NCI-H1105 (cell line): ENCODE results near the gene FAM168B.
"Not testable (repeated sequence)": the region's sequence is repeated elsewhere in the genome, so short reads cannot be mapped to it uniquely, and the experiment has no call there.

Experiments used
- DNase-seq: peaks from one replicate; lab custom pipeline; 2025; lab: John Stamatoyannopoulos, UW

The FAM168B gene, protein sequence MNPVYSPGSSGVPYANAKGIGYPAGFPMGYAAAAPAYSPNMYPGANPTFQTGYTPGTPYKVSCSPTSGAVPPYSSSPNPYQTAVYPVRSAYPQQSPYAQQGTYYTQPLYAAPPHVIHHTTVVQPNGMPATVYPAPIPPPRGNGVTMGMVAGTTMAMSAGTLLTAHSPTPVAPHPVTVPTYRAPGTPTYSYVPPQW

DNA sequence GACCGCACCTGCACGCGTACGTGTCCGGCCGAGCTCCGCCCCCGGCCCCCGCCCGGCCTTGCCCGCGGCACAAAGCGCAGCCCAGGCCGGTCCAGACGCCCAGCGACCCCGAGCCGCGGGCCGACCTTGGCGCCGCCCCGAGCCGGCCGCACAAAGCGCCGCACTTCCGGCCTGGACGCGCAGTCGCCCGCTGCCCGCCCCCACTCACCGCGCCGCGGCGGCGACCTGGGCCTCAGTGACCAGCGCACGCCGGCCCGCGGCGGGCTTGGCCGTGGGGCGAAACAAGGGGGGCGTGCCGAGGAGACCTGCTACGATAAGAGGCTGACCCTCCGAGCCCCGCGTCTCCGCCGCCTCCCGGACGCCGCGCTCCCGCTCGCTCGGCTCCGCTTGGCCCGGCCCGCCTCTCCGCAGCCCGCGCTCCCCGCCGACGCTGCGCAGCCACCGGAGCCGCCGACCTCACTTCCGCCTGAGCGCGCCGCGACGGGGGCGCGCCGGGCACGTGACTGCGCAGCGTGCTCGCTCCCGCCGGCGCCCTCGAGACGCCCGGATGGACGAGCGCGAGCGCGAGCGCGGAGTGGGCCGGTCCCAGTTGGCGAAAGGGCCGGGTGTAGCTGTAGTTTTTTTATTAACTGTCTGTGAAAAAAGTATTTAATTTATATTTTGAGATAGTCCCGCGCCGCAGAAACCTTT lies at the start of gene FAM168B:
FAM168B (minus strand) TSS at position 455 of the 690 bp plus-strand sequence. CDS start 10,814 bp downstream, outside the sequence.
- peak; percentile 69 for DNase-seq

DNA sequence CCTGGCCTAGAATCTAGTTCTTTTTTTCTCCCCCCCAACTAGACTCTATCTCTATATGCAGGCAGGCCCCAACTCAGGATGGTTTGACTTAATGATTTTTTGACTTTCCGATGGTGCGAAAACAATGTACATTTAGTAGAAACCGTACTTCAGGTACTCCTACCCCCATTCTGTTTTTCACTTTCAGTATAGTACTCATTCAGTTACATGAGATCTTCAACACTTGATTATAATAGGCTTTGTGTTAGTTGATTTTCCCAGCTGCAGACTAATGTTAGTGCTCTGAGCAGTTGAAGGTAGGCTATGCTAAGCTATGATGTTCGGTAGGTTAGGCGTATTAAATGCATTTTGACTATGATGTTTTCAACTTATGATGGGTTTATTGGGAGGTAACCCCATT lies 49.6 kb upstream of the FAM168B start:
- DNase-seq: no peak

DNA sequence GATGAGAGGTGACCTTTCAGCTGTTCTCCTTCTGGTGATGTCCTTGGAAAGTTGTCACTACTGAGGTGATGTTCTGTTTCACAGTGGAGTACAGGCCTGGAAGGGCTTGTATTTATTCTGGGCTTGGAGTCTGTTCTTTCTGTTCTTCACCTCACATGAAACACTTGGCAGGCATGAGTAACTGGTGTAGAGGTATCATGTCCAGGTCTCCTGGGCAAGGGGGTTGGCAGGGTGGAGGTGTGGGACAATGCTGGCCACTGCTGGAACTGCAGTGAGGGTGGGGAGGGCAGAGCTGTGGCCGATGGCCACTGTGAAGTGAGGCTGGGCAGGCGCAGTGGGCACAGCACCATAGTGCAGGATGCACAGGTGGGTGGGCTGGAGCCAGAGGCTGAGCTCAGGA lies 47.3 kb upstream of the FAM168B start:
- DNase-seq: no peak

DNA sequence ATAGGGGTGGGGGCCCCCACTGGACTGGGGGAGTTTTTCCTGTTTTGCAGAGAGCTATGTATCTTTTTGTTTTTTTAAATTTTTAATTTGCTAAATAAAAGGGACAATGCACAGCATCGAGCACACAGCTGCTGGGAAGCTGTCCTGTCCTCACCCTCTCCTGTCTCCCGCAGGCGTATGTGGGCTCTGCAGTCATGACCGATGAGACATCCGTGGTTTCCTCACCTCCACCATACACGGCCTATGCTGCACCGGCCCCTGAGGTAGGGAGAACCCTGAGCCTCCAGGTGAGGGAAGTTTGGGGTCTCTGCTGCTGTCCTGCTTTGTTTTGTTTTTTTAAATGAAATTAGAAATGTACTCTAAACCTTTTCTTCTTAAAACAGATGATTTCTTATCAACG lies 39.5 kb upstream of the FAM168B start:
- DNase-seq: no peak

DNA sequence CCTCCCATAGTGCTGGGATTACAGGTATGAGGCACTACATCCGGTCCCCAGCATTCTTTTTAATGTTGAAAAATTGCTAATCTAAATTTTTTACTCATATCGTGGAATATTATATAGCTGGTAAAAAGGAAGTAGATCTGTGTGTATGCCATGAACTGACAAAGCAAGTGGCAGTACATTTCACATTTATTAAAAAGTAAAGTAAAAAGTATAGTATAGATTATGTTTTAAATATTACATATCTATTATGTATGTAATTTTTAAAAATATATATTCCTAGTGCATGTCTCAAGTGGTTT lies 37.0 kb upstream of the FAM168B start:
- DNase-seq: no peak

DNA sequence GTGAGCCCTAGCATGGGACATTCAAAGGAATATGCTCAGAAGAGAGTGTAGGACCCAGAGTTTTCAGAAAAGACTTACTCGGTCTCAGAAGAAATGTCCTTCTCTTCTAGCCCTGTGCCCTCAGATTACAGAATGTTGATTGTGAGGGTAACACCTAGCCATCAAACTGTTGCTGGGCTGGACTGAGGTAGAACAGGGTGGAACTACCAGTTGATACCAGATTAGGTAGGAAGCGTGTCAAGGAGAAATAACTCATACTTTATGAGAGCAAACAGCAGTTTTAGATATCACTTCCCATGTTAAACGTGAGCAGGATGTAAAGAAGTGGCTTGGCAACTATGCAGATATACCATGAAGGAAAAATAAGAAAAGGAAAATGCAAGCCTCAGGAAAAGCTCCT lies 34.7 kb upstream of the FAM168B start:
- DNase-seq: no peak

DNA sequence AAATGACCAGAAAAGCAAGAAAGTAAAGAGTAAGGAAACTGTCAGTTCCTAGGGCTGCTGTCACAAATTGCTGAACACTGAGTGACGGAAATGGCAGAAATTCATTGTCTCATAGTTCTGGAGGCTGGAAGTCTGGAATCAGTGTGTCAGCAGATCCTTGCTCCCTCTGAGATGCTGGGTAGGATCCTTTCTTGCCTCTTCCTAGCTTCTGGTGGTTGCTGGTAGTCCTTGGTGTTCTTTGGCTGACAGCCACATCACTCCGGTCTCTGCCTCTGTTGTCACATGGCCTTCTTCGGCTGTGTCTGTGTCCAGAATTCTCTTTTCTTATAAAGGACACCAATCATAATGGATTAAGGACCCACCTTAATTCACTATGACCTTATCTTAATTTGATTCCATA lies 33.8 kb upstream of the FAM168B start:
- DNase-seq: no peak

DNA sequence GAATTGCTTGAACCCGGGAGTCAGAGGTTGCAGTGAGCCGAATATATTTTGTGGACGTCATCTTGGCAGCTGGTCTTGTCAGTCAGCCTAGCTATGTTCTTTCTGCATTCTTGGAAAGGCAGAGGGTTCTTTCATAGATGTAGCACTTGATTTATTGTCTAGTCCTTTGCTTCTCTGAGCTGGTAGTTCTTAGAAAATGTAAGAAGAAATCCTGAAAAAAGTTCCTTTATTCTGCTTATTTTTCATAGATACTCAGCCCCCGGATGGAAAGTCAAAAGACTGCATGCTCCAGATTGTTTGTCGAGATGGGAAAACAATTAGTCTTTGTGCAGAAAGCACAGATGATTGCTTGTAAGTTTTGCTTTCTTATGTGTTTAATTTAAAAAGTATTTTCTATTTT lies 33.2 kb upstream of the FAM168B start:
- no peak for DNase-seq

DNA sequence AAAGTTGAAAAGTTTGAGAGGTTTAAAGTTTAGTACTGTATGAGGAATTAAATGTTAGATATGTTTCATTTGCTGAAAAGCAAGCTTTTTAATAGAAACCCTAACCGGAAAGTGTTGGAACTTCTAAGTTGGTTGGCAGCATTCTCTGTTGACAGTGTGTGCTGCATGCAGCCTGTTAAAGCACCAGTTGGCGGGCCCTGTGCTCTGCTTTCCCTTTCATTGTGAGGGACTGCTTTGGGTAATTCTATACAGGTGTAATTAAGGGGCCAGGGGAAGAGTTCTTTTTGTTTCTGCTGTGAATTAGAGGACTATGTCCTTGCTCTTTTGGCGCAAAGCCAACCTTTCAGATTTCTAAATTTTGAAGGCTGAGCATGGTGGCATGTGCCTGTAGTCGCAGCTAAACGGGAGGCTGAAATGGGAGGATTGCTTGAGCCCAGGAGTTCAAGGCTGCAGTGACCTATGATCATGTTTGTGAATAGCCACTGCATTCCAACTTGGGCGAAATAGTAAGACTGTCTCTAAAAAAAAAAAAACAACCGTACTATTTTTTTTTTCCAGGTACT lies 32.0 kb upstream of the FAM168B start:
- DNase-seq: peak; percentile 44

DNA sequence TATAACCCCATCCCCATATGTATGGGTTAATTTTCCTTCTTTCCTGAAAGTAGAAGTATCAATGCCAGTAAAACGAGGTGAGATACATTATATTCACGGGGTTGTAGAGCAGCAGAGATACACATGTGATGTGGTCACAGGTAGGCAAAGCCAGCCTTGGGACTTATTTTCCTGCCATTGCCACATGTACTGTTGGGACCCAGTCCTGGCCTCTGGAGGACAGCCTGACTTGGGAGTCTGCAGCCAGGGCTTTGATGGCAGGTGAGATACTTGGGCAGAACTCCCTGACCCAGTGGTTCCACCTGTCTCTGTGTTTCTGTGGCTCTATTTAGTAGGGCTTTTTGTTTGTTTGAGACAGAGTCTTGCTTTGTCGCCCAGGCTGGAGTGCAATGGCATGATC lies 29.9 kb upstream of the FAM168B start:
- no peak for DNase-seq

DNA sequence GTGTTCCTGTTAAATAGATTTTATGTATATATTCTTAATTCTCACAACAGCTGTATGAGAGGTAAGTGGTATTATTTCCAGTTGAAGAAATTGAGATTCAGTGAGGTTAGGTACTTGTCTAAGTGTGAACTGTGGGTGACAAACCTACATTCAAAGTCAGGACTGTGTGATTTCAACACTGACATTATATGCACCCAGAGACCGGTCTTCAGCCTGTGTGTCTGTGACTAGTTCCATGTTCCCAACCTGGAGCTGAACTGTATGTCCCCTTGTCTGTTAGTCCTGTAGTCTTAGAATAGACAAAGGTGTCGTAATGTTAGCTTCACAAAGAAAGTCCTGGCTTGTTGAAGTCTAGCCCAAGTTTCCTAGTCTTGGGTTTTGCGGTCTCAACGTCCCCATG lies 29.2 kb upstream of the FAM168B start:
- no peak for DNase-seq

DNA sequence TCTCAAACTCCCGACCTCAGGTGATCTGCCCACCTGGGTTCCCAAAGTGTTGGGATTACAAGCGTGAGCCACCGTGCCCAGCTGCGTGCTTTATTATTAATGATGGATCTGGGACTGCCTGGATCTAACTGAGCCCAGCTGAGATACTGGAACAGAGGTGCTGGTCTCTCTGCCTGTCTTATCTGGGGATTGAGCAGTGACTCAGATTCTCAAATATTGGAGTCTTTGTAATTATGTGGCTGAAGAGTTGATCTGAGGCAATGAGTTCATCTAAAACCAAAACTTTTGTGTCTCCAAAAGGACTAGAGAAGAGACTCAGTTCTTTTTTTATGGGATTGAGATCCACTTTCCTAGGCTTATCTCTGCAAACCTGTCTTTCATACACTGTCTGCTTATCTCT lies 28.2 kb upstream of the FAM168B start:
- no peak for DNase-seq

DNA sequence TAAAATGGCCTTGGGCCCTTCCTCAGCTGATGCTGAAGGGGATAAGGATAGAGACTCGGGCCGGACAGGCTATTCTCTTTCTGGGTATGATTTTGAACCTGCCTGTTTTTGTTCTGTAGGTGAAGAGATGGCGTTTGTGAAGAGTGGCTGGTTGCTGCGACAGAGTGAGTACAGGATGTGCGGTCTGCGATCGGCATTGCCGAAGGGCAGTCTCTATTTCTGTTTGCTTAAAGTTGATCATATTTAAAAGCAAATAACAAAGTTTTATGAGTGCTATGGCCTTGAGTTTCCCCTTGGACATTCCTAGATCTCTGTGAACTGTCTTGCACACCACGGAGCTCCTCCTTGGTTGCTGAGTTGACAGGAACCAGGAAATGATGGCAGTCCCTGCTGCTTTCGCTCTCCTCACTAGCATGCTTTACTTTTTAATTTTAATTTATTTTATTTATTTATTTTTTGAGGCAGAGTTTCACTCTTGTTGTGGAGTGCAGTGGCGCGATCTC lies 27.6 kb upstream of the FAM168B start:
- no peak for DNase-seq

DNA sequence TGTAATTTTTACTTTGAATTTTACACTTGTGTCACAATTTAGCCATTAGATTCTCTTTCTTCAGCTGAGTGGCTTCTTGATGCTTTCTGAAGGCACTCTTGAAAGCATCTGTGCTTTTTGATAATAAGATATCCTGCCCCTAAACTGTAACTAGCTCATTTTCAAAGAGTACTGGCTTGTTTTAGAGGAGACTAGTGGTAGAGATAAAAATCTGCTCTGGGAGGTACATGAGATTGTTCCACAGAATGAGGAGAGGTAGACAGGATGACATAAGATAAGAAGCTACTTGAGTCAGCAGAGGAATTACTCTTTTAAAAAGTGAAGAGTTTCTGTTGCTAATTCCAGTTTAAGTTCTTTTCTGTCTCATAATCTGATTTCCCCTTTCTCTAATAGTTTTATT lies 22.5 kb upstream of the FAM168B start:
- DNase-seq: no peak

DNA sequence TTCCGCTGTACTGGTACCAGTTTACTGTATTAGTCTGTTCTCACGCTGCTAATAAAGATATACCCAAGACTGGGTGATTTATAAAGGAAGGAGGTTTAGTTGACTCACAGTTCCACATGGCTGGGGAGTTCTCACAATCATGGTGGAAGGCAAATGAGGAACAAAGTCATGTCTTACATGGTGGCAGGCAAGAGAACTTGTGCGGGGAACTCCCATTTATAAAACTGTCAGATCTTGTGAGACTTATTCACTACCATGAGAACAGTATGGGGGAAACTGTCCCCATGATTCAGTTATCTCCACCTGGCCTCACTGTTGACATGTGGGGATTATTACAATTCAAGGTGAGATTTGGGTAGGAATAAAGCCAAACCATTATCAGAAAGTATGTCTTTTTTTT lies 21.7 kb upstream of the FAM168B start:
- not testable (repeated sequence) for DNase-seq

DNA sequence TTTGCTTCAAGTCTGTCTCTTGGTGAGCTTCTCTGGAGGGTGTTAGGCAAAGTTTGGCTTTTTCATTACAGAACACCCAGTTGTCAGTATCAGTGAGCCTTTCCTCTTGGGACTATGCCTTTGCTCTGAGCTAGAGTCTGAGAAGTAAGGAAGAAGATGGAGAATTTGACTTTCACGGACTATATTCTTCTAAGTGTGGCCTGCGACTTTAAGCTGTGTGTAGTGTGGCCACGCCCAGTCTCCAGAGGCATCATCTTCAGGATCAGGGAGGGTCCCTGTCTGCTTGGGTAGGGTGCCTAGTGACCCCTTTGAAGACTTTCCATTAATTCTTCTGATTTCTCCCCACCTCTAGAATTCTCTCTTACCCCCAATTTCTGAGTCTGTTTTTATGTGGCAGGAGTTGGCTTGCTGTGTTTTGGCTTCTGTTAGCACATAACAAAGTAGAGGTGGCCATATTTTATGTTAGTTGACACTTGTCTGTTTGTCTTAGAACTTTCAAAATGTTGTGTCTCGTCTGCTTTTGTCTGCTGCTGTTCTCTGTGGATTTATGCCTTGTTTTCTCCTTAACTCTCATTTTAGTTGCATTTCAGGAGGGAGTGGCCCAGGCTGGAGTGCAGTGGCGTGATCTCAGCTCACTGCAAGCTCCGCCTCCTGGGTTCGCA lies 20.4 kb upstream of the FAM168B start:
- DNase-seq: no peak

DNA sequence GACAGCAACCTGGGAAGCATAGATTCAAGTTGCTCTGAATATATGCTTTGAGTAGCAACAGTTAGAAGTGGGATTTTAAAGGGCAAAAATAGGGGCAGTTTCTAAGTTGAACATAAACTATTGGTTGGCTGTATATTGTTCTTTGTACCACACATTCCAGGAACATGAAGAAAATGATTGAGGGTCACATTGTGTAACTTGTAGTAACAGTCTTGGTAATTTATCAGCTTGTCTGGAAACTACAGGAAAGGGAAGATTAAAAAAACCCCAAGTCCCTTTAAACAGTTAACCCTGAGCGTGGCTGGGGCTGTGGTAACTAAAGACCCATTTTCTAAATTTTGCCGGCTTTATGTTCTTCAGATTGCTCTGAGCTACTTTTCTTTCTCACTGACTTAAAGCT lies 19.3 kb upstream of the FAM168B start:
- DNase-seq: no peak

DNA sequence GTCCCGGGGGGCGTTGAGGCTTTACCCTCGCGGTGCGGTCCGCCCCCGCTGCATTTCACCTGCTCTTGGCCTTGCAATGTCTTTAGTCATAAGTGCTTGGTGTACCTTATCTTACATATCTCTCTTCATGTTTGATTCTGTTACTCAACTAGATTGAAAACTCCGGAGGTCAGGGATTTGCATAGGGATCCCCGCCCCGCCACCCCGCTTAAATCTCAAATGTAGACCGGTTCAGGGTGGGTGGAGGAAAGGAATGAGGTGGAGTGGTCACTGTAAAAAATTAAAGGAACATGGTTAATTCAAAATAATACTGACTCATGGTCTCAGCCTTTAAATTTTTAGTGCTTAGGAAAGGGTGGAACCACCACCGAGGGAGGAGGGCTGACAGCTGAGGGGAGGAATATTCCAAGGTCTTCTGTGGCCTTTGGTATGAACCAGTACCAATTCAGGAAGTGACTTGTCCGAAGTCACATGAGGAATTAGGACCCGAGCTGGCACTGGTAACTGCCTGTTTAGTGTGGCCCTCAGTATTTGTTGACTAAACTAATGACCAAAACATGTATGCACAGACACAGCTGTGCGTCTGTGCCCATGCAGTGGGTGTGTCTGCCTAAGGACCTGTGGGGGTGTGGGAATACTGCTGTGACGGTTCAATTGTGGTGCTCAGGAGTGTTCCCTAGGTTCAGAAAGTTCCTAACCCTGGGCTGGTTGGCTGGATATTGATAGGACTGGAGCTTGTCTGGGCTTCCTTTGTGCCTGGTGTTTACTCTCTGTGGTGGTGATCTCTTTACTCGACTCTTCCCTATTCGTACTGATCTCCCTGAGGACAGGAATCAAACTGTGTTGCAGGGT lies 12.9 kb upstream of the FAM168B start:
- DNase-seq: peak; percentile 0

DNA sequence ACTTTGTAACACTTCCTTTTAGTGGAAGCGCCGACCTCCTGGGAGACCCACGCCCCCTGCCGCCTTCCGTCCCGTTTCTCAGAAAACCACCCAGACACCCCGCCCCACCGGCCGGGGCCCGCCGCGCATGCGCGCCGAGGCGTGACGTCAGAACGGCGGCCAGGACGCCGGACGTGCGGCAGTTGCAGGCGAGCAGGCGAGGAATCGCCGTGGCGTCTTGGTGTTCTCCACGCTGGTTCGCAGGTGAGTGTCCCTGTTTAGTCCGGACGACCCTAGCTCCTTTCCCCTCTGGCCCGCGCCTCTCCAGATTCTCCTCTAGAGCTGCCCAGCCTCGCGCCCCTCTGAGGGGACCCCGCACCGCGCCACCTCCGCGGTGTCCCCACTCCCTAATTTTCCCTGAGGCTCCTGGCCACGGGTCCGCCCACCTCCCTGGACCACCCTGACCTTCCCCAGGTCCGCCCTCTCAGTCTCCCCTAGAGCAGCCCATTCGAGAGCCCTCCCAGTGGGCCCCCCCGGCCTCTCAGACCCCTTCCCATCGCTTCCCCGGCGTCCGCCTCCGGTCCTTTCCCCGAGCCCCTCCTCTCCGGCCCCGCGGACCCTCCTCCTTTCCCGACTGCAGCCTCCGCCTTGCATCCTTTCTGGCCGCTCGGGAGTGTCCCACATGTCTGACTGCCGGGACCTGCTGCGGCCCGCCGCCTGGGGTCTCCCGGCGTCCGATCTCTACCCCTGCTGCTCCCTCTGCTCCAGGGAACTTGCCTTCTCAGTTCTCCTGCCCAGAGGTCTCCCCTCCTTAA lies 12.1 kb upstream of the FAM168B start, which contains the start of gene PLEKHB2:
PLEKHB2 (plus strand) TSS at position 181 of the 794 bp plus-strand sequence. CDS start 15,606 bp downstream, outside the sequence.
- peak; percentile 68 for DNase-seq

DNA sequence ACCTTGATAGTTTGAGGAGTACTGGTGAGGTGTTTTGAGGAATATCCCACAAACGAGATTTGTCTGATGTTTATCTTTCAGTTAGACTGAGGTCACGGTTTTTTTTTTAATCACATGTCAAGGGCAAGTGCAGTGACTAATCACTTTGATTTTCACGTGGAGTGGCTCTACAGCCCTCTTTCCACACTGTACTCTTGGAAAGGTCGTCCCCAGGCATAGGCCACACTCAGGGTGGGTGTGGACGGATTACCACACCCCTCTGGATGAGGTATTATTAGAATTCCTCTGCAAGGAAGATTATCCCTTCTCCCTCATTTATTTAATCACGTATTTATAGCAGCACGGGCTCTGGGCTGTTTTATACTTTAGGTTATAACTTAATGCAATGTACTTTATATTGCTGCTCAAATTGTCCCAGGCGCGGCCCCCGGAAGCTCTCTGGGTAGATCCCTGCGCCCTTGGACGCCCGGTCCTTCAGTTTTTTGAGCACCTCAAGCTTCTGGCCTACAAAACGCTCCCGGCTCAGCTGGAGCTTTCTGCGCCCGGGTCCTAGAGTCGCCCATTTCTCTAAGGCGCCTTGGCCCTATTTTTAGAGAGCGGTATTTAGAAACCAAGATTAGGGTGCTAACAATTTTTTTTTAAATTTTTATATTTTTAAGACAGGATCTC lies 11.4 kb upstream of the FAM168B start:
- peak; percentile 68 for DNase-seq

DNA sequence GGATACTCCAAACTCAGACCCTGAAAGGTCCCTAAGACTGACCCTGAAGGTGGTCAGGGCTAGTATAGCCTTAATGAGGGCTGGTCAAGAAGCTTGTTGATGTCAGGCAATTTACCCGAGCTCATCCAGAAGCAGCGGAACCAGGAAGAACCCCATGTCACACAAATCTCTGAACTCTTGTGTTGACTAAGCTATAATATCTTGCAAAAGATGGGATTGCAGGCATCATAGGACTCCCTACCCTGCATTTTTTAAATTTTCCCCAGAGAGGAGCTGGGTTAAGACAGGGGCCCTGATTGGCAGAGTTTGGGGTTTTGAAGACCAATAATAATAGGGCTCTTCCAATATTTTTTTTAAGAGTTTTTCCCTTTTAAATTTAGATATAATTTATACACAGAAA lies 9.9 kb upstream of the FAM168B start:
- DNase-seq: no peak
